ENCODE data around the gene MTSS2.

MTSS2 gene

DNA sequence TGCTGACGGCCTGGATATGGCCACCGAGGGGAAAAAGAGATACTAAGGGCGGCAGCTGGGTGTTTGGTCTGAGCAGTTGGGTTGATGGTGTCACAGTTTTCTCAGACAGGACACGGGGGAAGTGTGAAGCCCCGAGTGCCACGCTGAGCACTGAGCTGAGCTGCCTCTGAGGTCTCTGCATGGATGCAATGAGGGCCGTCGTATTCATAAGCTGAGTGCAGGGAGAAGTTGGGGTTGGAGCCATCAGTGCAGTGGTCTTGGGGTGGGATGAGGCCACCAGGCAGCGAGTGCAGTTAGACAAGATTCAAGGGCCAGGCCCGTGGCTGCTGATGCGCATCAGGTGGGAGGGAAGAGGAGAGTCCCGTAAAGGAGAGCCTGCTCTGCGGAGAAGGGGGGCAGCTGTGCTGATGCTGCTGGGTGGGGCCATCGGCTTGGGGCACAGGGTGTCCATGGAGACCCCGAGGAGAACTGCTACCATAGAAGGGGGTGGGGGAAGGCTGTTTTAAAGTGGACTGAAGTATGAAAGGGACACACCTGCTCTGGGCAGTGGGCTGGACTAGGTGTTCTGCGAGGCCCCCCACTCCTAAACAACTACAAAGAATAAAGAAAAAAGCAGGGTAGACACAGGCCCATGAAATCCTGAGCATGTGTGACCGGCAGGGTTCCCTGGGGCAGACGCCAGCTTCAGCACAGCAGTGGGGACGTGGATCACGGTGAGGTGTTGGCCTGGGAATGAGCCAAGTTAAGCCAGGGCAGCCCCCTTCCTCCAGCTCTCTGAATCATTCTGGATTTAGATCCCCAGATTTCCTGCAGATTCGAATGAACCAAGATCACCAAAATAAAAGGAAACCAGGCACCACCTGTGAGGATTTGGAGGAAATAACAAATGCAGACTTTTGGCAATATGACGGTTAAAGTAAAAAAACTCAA lies 19.8 kb downstream of the MTSS2 start:
- DNase-seq = no peak

DNA sequence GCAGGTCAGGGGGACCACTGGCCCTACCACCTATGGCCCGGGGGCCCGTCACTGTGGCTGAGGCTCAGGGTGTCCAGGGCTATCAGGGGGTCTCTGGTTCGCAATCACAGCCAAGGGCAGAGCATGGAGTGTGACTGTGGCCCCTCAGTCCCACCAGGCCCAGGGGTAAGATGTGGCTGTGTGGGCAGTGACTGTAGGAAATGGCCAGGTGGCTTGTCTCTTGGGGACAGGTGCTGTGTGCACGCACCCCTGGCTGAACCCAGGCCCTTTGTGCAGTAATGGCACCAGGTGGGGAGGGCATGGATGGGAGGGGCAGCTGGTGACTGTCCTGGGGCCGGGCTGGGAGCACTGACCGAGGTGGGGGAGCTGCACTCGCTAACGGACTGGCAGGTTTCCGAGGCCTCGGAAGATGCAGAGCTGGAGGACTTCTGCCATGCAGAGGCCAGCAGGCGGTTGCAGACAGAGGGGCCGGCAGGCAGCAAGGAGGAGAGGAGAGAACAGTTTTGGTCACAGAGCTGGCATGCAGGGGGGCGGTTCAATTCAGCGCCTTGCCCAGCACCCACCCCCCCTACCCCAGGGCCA lies 20.6 kb downstream of the MTSS2 start:
- no peak for DNase-seq

DNA sequence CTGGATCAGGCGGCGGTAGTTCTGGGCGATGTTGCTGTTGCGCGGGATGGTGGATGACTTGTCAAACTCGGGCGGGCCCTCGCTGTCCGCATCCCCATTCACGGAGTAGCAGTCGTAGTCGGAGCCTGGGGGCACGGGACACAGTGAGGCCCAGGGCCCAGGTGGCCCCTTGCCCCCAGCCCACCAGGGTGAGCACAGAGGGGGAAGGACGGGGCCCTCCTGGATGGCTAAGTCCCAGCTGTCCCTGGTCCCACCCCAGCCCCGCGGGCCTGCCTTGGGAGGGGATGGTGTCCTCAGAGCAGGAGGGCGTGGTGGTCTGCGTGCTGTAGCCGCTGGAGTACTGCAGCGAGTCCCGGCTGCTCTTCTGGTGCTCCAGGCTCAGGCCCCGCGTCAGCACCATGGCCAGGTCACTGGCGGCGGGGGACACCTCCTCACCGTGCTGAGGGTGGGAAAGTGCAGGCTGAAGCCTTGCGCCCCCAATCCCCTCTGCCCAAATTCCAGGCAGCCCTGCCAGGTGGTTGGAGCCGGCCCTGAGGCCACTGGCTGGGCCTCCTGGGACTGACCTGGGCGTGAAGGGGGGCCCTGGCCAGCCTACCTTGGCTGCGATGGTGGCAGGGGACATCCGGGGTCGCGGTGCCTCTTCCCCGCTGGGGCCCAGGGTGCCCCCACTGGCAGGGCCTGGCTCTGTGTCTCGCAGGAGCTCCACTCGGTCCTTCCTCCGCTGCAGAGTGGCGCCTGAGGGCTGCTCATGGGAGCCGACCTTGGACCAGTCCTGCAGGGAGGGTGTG lies 21.3 kb downstream of the MTSS2 start:
- DNase-seq = no peak

GRCh38 chr16:70663524-70664324 lies 22.1 kb downstream of the MTSS2 start:
- DNase-seq = no peak

DNA sequence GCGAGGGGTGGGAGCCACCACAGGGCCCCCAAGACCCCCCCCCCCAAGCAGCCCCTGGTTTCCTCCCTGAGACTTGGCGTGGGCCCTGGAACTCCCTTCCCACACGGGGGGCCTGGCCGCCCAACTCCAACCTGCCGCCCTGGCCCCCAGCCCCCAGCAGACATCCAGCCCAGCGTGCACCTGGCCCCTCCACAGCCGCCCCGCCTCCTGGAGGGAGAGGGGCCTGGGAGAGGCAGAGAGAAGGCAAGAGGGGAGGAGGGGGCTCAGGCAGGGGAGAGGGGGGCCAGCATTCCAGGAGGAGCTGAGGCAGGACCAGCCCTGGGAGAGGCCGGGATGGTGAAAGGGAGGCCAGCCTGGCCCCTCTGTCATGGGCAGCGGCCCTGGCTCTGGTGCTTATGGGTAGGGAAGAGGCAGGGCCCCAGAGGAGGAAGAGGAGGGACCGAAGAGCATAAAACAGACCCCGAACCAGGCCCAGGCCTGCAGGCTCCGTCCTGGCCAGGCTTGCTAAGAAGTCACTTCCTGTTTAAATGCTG lies 22.8 kb downstream of the MTSS2 start:
- DNase-seq = no peak

DNA sequence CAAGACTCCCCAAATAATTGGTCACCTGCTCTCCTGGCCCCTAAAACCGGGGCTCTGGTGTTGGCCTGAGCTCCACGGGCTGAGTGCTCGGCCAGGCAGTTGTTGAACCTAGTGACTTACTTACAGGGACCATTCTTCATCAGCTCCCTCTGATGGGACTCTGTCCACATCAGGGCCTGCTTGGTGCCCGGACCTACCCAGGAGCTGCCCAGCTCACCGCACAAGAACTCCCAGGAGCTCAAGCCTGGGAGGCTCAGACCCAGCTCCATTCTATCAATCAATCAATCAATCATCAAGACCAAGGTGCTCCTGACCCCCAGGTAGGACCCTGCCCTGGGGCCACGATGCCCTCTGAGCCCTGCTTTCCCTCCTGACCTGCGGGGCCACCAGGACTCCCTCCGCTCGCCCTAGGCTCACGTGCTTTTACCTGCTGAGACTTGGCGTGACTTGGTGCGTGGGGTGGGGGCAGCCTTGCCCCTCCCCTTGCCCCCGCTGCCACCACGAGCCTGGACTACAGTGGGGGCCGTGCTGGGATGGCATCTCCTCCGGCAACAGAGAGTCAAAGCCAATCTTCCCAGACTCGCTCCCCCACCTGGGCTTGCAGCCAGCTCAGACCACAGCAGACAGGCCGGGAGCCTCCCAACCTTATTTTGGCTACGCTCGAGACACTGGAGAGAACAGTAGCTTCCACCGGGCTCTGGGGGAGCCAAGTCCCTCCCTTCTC lies 23.8 kb downstream of the MTSS2 start:
- no peak for DNase-seq

DNA sequence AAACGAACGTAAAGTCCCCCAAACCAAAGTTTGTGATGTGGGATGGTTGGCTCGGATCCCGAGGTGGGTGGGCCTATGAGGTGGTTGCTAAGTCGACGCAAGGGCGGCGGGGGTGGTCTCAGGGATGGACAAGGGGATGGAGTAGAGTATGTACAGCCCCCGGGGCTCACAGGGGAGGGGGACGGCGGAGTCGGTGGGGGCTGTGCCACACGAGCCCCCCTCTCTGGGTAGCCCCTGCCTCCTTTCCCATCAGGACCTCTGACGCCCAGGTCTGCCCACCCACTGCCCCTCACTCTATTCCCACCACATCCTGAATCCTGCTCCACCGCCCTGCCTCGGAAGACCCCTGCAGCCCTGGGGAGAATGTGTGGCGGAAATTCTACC lies 24.3 kb downstream of the MTSS2 start:
- no peak for DNase-seq

- DNase-seq = no peak
Observed at GRCh38 chr16:70660672-70661350, 25.0 kb downstream of the MTSS2 start.

DNA sequence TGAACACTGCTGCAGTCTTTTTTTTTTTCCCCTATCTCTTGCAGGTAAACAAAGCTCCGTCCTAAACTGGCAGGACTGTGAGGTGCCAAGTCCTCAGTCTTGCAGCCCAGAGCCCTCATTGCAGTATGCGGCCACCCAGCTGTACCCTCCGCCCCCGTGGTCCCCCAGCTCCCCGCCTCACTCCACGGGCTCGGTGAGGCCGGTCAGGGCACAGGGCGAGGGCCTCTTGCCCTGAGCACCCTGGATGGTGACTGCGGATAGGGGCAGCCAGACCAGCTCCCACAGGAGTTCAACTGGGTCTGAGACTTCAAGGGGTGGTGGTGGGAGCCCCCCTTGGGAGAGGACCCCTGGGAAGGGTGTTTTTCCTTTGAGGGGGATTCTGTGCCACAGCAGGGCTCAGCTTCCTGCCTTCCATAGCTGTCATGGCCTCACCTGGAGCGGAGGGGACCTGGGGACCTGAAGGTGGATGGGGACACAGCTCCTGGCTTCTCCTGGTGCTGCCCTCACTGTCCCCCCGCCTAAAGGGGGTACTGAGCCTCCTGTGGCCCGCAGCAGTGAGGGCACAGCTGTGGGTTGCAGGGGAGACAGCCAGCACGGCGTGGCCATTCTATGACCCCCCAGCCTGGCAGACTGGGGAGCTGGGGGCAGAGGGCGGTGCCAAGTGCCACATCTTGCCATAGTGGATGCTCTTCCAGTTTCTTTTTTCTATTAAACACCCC lies 25.7 kb downstream of the MTSS2 start:
- DNase-seq = no peak

DNA sequence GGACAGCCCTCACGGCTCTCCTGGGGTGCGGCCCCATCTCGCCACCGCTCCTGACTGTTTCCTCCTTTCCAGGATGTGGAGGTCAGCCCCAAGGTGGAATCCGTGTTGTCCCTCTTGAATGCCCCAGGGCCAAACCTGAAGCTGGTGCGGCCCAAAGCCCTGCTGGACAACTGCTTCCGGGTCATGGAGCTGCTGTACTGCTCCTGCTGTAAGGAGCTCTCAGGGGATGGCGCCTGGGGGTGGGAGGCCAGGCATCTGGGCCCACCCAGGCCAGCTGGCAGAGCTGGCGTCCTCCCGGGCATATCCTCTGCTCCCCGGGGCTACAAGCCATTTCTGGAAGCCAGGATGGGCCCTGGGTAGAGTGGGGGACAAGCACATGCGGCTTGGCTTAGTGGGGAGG lies 26.3 kb downstream of the MTSS2 start:
- no peak for DNase-seq

DNA sequence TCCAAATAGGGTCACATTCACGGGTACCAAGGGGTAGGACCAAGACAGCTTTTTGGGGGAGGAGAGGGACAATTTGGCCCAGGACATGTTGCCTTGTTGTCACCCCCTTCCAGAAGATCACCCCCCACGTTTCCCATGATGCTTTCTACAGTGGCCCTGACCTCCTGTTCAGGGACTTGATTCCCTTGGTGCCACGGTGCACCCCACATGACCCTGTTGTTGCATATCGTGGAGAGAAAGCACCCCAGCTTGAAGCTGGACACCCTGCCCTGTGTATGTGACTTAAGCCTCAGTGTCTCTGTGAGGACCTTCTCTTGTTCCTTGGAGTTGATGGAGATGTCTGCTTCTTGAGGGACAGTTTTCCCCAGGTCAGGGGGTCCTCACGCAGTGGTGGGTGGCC lies 26.9 kb downstream of the MTSS2 start:
- no peak for DNase-seq

DNA sequence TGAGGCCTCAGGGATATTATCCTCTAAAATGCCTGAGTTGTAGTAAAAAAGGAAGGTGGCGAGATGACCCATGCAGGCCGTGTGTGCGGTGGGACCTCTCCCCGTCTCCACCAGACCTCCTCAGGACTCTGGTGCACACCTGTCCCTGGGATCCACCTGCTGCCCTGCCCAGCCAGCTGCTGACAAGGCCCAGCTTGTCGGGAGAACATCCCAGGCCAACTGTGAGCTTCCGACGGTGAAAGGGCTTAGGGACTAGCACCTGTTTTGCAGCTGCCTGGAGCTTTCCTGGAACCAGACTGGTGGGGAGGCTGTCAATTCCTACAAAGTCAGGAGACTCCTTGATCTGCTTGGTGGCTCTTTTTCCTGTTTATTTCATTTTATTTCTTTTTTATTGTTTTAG lies 27.9 kb downstream of the MTSS2 start:
- DNase-seq = no peak

DNA sequence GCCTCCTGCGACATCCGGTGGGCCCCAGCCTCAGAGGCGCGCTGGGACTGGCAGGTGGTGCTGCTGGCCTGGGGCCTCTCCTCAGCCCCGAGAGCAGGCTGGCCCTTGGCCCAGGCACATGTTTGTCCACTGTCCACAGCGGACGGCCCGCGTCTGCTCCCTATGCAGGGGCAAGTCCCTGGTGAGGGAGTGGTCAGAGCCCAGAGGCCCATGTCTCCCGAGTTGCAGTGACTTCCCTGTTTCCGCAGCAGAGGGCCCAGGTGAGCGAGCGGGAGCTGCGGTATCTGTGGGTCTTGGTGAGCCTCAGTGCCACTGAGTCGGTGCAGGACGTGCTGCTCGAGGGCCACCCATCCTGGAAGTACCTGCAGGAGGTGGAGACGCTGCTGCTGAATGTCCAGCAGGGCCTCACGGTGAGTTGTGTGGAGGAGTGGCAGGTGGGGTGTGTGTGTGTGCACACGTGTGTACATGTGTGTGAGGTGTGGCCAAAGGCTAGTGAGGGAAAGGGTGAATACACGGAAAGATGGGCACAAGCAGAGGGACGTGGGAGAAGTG lies 29.1 kb downstream of the MTSS2 start:
- DNase-seq = no peak

DNA sequence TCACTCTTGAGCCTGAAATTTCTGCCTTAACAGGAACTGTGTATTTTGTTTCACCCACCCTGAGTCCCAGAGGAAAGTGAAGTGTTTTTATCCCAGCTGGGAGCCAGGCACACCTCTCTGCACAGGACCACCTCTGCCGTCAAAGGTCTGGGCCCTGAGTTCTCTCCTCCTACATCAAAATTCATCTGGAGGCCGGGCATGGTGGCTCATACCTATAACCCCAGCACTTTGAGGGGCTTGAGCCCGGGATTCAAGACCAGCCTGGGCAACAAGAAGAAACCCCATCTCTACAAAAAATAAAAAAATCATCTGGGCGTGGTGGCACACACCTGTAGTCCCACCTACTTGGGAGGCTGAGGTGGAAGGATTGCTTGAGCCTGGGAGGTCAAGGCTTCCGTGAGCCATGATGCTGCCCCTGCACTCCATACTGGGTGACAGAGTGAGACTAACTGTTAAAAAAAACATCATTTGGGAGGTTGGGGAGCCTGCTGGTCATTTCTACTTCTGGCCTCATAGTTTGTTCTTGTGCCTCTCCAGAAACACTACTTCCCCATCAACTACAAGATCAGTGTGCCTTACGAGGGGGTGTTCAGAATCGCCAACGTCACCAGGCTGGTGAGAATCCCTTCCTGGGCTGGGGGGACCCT lies 29.7 kb downstream of the MTSS2 start:
- DNase-seq = no peak

DNA sequence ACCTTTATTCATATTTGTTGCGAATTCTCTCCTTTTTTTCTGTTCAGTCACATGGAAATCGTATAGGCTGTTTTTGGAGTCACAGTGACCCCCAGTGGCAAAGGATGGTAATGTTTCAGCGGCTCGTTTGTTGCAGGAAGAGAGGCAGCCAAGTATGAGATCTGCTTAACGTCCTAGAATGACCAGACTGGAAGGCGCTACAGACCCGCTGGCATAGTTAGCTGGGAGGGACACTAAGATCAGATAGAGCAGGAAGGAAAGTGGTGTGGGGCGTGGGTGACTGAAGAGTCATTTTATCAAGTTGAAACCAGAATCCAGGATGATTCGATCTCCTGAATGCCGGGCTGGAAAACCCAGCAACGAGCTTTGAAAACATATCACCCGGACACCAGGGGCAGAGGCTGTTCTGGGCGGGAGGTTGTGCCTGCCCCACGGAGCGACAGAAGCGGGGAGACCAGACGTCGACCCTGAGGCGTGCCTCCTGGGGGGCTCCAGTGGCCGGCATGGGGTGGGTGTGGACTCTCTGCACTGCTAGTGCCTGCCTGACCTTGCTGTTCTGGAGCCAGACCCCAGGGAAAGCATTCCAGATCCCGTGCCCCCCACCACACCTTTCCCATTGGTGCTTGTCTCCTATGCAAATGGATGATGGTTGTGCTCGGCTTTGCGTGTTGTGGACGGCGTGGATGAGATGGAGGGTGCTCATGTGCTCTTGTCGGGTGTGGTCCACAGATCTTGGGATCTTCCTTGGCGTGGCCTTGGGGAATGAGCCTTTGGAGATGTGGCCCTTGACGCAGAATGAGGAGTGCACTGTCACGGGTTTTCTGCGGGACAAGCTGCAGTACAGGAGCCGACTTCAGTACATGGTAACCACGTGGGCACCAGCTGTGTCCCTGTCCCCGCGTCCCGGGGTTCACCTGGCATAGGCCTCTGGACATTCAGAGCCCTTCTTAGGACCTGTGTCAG lies 31.8 kb downstream of the MTSS2 start:
- peak; percentile 32 for DNase-seq

DNA sequence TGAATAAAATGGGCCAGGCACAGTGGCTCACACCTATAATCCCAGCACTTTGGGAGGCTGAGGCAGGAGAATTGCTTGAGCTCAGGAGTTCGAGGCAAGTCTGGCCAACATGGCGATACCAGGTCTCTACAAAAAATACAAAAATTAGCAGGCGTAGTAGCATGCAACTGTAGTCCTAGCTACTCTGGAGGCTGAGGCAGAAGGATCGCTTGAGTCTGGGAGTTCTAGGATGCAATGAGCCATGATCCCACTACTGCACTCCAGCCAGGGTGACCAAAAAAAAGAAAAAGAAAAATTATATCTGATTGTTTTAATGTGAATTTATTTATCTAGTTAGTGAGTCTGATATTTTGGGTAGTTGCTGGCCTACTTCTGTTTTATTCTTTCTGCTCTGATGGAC lies 32.4 kb downstream of the MTSS2 start:
- DNase-seq = no peak

- no peak for DNase-seq
Observed at GRCh38 chr16:70652322-70652721, 33.5 kb downstream of the MTSS2 start.

- no peak for DNase-seq
Observed at GRCh38 chr16:70651524-70651923, 34.3 kb downstream of the MTSS2 start.

DNA sequence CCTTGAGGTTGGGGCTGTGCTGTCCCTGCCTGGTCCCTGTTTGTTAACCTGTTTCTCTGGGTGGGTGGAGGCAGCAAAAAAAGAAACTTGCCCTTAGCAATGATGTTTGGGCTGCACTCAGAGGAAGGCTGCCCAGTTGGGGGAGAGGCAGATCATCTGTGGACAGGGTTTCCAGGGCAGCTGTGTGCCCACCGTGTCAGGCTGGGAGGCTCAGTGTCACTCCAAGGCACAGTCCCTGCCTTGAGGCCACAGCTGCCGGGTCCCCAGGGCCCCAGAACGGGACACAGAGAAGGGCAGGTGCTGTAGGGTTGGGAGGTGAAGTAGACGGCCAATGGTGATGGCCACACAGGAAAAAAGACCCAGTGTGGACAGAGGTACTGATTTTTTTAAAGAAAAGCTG lies 35.6 kb downstream of the MTSS2 start:
- DNase-seq = no peak

Data from NCI-H1105 treated with DMSO at 0.1 percent for 48 hours (cell line).